Measurements from ENCODE around the gene CUX1.
"Not testable (repeated sequence)": the region's sequence is repeated elsewhere in the genome, so short reads cannot be mapped to it uniquely, and the experiment has no call there.

Gene CUX1

GRCh38 chr7:102008535-102009262, 191.3 kb downstream of the CUX1 start:
- DNase-seq (no peak), ATAC-seq (no peak)

GRCh38 chr7:102009628-102010027, 192.2 kb downstream of the CUX1 start:
- DNase-seq (no peak), ATAC-seq (no peak)

- not testable (repeated sequence) for ATAC-seq, DNase-seq
Observed at GRCh38 chr7:102012112-102012830, 194.8 kb downstream of the CUX1 start.

- DNase-seq (no peak), ATAC-seq (no peak)
Observed at GRCh38 chr7:102012941-102013461, 195.6 kb downstream of the CUX1 start.

- no peak for DNase-seq
- ATAC-seq = no peak
Observed at GRCh38 chr7:102018876-102019275, 201.4 kb downstream of the CUX1 start.

GRCh38 chr7:102019461-102019860, 202.0 kb downstream of the CUX1 start:
- ATAC-seq (no peak), DNase-seq (no peak)

- DNase-seq = no peak
- no peak for ATAC-seq
Observed at GRCh38 chr7:102021841-102022618, 204.6 kb downstream of the CUX1 start.

- ATAC-seq (no peak), DNase-seq (no peak)
Observed at GRCh38 chr7:102024005-102024768, 206.8 kb downstream of the CUX1 start.

- DNase-seq (no peak), ATAC-seq (no peak)
Observed at GRCh38 chr7:102024769-102025391, 207.5 kb downstream of the CUX1 start.

GRCh38 chr7:102025777-102026176, 208.4 kb downstream of the CUX1 start:
- ATAC-seq = not testable (repeated sequence)

GRCh38 chr7:102028206-102028826, 210.9 kb downstream of the CUX1 start:
- no peak for DNase-seq
- ATAC-seq = no peak

More at GRCh38 chr7:102025777-102026176, 208.4 kb downstream of the CUX1 start:
- DNase-seq = not testable (repeated sequence)

- DNase-seq (no peak), ATAC-seq (no peak)
Observed at GRCh38 chr7:102029616-102030015, 212.2 kb downstream of the CUX1 start.

- no peak for ATAC-seq
- DNase-seq = no peak
Observed at GRCh38 chr7:102030696-102031095, 213.3 kb downstream of the CUX1 start.

- DNase-seq = no peak
- no peak for ATAC-seq
Observed at GRCh38 chr7:102036958-102037357, 219.5 kb downstream of the CUX1 start.

- ATAC-seq = no peak
- DNase-seq = no peak
Observed at GRCh38 chr7:102039706-102040105, 222.3 kb downstream of the CUX1 start.

GRCh38 chr7:102040569-102040968, 223.1 kb downstream of the CUX1 start:
- ATAC-seq (no peak), DNase-seq (no peak)

GRCh38 chr7:102042016-102042656, 224.7 kb downstream of the CUX1 start:
- ATAC-seq (no peak), DNase-seq (no peak)

- DNase-seq, ATAC-seq: not testable (repeated sequence)
Observed at GRCh38 chr7:102042796-102043195, 225.4 kb downstream of the CUX1 start.

- ATAC-seq = no peak
- DNase-seq = no peak
Observed at GRCh38 chr7:102044641-102044983, 227.2 kb downstream of the CUX1 start.

- ATAC-seq (no peak), DNase-seq (no peak)
Observed at GRCh38 chr7:102044984-102045673, 227.7 kb downstream of the CUX1 start.

Data from stimulated activated naive CD8-positive, alpha-beta T cell treated with anti-CD3 and anti-CD28 coated beads, Interleukin-15, Interleukin-2, amounts not matched to agents 100 U/mL and 50 U/mL, for 24 hours (primary cell).